ENCODE results near the gene OPCML.

Gene OPCML

GRCh38 chr11:132448334-132448995 lies 1083.8 kb downstream of the OPCML start:
- no peak for DNase-seq

- DNase-seq: no peak
Measured at GRCh38 chr11:132447761-132448160, 1084.5 kb downstream of the OPCML start.

GRCh38 chr11:132445859-132446291 lies 1086.4 kb downstream of the OPCML start:
- DNase-seq: no peak

- DNase-seq: no peak
Measured at GRCh38 chr11:132444911-132445310, 1087.4 kb downstream of the OPCML start.

GRCh38 chr11:132439711-132440255 lies 1092.5 kb downstream of the OPCML start:
- no peak for DNase-seq

- DNase-seq: no peak
Measured at GRCh38 chr11:132438418-132438817, 1093.9 kb downstream of the OPCML start.

- DNase-seq: peak; percentile 46
Measured at GRCh38 chr11:132430429-132431062, 1101.8 kb downstream of the OPCML start.

DNA sequence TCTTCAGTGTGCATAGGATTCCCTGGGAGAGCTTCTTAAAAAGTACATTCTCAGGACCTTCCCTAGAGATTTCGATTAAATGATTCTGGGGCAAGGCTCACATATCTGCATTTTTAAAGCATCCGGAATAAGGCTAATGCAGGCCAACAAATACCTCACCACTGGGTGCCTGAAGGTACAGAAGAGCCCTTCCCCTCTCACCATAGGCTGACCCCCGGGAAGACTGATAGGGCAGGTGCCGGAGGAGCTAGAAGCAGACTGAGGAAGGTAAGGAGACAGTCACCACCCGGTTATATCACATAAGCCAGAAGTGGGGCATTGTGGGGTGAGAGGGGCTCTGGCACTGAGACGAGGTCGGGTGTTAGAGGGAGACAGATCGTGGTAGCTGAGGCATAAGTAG lies 1102.6 kb downstream of the OPCML start:
- no peak for DNase-seq

DNA sequence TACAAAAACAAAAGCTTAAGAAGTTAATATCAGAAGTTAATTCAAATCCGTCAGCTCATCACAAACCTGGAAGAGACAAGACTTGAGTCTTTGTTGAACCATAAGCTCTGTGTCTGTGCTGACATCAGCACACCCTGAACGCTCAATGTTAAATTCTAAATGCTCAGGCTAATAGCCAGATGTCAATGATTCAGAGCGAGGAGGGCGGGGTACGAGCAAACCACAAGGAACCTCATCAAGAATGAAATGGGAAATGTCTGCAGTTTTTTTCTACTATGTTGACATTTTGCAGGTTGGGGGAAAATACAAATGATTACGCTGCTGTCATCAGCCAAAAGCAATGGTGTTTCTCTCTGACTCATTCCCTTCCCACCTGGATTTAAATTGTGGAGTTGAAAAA lies 1104.7 kb downstream of the OPCML start:
- DNase-seq: no peak

- DNase-seq: no peak
Measured at GRCh38 chr11:132424433-132424832, 1107.9 kb downstream of the OPCML start.

DNA sequence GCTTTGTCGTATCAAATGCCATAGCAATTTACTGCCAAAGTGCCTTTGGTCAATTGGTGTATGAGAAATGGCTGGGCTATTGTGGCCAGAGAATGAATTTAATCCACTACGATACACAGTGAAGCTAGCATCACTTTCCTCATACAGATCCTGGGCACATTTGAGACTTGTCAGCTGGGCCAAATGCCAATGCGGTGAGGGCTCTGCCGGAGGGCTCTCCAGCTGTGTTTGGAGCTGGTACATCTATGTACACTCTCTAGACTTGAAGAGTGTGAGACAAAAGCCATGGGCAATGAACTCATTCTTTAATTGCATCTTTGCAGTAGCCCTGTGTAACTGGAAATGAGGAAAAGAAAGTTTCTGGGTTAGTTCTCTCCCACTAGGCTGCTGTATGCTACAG lies 1109.0 kb downstream of the OPCML start:
- DNase-seq: no peak

DNA sequence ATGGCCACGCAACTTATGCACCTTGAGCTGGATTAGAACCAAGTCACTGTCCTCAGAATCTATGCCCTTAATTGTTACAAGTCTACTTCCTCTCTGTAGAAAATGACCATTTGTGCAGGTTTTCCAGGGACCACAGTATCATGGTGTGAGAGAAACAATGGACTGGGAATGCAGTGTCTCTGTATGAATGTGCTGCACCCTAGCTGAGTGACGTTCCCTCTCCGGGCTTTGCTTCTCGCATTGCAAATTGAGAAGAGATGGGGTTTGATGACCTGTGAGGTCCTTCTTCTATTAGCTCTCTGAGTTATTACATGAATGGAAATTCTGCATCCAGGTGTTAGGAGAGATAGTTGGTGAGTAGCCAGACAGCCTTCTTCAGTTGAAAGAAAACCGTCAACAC lies 1109.6 kb downstream of the OPCML start:
- no peak for DNase-seq

DNA sequence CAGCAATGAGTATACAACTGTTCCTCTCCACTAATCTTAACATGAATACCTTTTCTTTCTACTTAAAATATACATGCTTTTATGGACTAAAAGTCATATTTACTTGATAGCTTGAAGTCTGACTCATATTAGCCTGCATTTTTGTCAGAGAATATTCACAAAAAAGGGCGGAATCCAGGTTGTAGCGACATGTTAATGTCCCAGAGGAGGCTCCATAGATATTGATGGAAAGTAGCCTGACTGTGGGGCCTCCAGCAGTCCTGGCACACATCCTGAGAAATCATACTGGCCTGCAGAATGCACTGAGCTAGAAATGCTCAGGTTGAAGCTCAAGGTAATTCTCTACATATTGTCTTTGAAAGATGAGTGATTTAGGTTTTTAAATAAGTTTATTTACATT lies 1110.7 kb downstream of the OPCML start:
- no peak for DNase-seq

DNA sequence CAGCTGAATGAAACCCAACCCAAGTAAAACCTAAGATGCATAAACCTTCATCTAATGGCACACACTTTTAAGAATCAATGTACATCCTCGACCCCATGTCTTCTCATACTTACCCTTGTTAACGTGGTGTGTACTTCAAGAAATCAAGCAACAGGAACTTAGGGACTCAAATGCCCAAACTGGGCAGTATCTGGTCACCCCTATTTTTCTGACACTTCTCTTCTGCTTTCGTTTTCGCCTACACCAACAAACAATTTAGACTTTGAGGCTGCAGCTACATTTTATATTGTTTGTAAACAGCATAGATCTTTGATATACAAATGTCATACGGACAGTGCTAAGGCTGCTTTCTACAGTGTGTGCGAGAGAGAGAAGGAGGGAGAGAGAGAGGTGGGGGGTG lies 1117.8 kb downstream of the OPCML start:
- no peak for DNase-seq

DNA sequence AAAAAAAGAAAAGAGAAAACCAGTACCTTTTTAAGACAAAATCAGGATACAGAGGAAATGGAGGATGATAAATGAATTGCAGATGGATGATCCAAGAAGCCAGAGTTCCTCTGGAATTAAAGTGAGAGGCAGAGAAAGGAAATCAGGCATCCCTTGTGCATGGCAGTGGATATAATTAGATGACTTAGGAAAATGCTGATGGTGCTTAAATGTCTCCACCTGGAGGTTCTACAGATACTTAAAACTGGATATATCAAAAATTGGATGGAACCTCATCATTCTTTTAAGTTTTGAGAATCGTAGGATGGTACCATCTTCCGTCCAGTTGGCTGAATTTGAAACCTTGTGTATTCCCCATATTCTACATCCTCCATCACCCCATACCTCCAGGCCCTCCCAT lies 1121.9 kb downstream of the OPCML start:
- DNase-seq: no peak

DNA sequence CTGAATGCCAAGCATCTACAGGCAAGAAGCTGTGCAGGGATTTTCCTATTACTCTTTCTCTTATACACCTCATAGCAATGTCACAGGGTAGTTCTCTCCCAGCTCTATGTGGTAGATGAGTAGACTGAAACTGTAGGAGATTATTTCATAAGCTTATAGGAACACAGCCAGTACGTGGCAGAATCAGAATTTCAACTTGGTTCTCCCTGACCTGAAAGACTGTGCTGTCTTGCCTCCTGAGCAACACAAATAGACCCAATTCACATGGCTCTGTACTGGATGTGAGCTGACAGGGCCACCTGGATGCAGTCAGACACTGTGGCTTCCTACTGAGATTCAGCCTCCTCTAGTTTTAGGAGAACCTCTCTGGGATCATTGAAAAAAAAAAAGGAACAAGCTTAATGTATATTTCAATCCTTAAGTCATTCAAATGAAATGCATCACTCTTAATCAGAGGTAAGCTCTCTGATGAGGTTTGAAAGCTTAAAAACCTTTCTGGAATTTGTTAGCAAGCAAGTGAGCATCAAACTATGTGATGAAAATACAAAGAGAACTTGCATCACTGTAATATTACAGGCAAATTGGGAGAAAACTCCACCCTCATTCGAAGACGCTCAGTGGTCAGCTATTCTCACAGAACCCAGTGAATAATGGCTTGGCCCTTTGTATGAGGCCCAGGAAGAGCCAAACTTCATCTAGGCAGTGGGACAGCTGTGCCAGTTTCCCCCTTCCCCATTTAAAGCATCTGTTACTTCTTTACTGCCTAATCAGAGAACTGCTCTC lies 1122.5 kb downstream of the OPCML start:
- no peak for DNase-seq

- DNase-seq: no peak
Measured at GRCh38 chr11:132408877-132409276, 1123.4 kb downstream of the OPCML start.

DNA sequence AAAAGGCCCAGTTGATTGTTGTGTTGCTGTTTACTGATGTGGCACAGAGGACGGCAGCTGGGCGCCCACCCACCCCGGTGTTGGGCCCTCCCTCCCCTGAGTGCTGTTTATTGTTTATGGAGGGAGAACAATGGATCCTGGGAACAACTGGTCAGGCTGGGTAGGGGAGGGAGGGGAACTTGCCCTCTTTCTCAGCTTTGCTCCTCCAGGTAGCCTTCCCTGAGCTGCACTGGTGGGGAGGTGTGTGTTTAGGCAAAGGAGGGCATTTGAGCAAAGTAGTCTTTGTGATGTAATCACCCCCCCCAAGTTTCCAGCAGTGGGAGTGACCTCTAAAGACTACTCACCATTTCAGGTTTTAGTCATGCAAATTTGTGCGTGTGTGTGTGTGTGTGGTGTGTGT lies 1126.6 kb downstream of the OPCML start:
- DNase-seq: no peak

- peak; percentile 58 for DNase-seq
Measured at GRCh38 chr11:132402071-132402684, 1130.1 kb downstream of the OPCML start.

DNA sequence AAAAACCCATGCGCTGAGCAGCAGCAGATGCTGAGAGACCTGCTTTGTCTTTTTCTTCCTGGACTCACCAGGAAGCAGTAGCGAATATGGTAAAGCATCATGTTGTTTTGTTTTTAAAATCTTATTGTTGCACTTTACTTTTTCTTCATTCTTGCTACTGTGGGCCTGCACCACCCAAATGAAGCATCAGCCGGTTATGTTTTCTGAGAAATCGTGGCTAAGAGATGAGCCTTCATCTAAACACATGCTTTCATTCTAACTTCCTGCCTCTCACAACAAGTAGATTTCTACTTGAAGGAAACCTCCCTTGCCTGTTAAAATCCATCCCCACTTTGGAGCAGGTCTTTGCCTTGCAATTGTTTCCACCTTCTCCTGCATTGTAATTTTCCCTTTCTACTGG lies 1136.0 kb downstream of the OPCML start:
- DNase-seq: no peak

DNA sequence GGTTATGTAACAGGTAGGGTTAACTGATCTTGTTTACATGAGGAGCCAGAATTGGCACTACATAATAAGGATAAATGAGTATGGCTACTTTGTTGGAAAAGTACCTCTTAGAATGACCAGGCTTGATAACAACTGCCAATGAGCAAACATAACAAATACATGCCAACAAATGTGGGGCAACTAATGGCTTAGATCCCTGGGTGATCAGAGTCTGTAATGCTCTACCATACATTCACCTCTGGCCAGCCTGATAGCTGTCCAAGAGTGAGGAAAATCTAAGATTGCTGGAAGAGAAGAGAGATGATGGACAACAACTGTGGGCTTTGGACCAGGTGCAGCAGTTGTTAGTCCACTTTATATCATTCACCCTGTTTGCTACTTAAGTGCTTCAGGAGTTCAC lies 1136.9 kb downstream of the OPCML start:
- DNase-seq: no peak

GRCh38 chr11:132379540-132379939 lies 1152.8 kb downstream of the OPCML start:
- no peak for DNase-seq

DNA sequence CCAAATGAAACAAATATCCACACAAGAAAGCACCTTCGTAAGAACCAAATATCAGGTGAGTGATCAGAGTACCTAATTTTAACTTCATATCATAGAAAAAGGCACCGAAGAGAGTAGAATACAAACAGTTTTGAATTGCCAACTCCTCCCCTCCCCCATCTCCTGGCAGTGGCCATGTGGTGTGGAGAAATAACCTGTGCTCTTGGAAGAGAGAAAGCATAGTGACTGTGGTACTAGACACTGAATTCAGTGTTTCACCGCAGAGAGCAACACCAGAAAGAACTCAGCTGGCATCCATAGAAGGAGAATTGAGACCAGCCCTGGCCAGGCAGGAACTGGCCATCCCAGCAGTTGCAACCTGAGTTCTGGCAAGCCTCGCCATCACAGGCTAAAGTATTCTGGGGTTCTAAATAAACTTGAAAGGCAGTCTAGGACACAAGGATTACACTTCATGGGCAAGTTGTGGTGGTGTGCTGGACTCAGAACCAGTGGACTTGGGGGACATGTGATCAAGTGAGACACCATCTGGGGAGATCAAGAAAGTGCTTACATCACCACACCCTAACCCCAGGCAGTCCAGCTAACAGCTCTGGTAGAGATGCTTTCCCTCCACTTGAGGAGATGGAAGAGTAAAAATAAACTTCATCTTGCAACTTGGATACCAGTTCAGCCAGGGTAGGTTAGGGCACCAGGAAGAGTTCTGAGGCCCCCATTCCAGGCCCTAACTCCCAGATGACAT lies 1158.7 kb downstream of the OPCML start:
- DNase-seq: no peak
